Measurements from ENCODE around the gene NSUN2.

- TF ChIP-seq CTCF (IDR thresholded peaks at IDR 0.05) (no peak), POLR2A (IDR thresholded peaks at IDR 0.05) (no peak)
These were observed 5.4 kb upstream of the NSUN2 start for GRCh38 chr5:6638236-6638635.

All from adrenal gland (tissue), 5 donors.